Subcutaneous adipose tissue (tissue), 4 donors: Measurements from ENCODE around the gene TRAM2. TPM values are rescaled to one million over a fixed set of nuclear protein-coding genes. Genes with fewer than 3 reads are reported as not detected.

ENCODE experiments used
- CTCF ChIP-seq: fragments of 450-650 bp; IDR thresholded peaks from one replicate; pipeline ENCODE4 v1.5.1; 2016; ENCODE audit warnings: low read depth, mild to moderate bottlenecking, control low read depth, antibody characterized with exemption, moderate library complexity
- total RNA-seq, 4 donors: library from RNA; depleted of rRNA; stranded (reverse); fragments of >200 nt; gene quantifications; one replicate each; pipeline ENCODE4 v1.1.0, GENCODE V29; 2016

Gene TRAM2
- total RNA-seq, 4 donors from 2014 or later, result 18.3 to 39.1 (median 27.6) TPM

DNA sequence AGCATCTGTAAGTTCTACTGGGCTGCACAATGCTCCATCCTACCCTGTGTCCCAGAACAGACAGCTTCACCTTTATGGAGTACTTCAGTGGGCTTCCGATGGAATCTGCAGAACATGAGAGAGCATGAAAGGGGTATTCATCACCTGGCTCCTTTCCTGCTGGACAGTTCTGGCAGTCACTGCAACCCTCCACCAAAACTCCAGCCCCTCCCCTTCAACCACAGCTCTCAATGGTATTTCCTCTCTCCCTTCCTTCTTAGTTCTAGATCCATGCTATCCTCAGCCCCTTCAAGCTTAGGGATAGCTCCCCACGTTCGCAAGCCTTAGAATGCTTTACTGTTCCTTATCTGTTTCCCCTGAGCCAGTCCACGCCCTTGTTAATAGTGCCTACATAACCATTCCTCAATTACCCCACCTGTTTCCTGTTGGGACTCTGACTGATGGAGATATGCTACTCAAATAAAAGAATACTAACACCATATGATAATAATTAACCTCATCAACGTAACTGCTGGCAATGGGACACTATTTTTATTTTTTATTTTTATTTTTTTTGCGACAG is 26.8 kb downstream of the TRAM2 start:
- TF ChIP-seq CTCF, result no peak

GRCh38 chr6:52549428-52549827 is 27.4 kb downstream of the TRAM2 start:
- no peak for TF ChIP-seq CTCF

- no peak for TF ChIP-seq CTCF
Measured at GRCh38 chr6:52548999-52549398, 27.9 kb downstream of the TRAM2 start.

- no peak for TF ChIP-seq CTCF
Measured at GRCh38 chr6:52548353-52548713, 28.5 kb downstream of the TRAM2 start.

- no peak for TF ChIP-seq CTCF
Measured at GRCh38 chr6:52547647-52548352, 29.1 kb downstream of the TRAM2 start.

DNA sequence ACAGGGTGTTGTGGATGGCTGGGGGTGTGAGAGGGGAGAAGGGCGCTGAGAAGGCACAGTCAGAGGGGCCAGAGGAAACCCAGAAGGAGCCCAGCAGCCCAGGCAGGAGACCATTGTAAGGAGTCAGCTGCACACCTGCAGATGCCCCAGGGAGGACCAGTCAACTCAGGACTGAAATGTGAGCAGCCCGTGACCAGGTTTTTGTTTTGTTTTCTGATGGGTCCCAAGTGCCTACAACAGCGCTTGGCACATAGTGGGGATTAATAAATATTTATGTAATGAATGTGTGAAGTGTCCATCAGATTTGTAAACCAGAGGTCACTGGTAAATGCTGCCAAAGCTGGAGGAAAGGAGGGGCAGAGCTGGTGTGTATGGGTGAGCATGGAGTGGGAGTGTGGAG is 30.2 kb downstream of the TRAM2 start:
- no peak for TF ChIP-seq CTCF

GRCh38 chr6:52546192-52546591 is 30.7 kb downstream of the TRAM2 start:
- TF ChIP-seq CTCF, result no peak
